ENCODE results near the gene ABCB7.
"Not testable (repeated sequence)": the region's sequence is repeated elsewhere in the genome, so short reads cannot be mapped to it uniquely, and the experiment has no call there.

The ABCB7 gene

DNA sequence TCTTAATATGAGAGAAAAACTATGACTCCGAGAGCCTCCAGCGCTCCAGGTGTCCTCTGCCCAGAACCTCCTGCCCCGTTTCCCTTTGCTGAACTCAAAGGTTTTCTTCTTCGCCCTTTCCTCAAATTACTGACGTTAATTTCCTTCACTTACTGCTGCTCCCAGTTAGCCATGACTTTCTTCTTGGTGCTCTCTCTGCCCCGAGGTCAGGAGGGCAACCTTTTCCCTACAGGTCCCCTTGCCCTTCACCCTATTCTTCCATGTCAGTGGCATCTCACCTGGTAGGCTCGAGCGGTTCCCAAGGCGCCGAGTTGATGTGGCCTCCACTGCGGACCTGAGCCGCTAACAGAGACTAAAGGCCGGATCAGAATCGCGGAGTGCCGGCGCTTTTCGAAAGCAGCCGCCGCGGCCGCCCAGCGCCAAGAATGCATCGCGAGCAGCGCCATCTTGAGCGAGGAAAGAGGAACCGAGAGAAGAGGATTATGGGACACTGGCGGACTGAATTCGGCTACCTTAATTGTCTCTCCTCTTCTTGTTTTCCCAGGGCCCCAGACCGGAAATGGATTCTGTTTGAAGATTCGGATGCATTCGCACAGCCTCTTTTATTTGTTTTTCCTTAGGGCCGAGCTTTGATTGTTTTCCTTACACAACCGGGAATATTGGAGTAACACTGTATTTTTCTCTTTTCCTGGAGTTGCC, at the start of gene ABCB7:
TSS of gene ABCB7 (minus strand) at position 457 of the 699 bp plus-strand sequence. CDS start at position 446, 11 bp downstream.
- peak; percentile 10 to 31 (median 24) for DNase-seq (ENCODE audit: low read depth in 3 of 3)

DNA sequence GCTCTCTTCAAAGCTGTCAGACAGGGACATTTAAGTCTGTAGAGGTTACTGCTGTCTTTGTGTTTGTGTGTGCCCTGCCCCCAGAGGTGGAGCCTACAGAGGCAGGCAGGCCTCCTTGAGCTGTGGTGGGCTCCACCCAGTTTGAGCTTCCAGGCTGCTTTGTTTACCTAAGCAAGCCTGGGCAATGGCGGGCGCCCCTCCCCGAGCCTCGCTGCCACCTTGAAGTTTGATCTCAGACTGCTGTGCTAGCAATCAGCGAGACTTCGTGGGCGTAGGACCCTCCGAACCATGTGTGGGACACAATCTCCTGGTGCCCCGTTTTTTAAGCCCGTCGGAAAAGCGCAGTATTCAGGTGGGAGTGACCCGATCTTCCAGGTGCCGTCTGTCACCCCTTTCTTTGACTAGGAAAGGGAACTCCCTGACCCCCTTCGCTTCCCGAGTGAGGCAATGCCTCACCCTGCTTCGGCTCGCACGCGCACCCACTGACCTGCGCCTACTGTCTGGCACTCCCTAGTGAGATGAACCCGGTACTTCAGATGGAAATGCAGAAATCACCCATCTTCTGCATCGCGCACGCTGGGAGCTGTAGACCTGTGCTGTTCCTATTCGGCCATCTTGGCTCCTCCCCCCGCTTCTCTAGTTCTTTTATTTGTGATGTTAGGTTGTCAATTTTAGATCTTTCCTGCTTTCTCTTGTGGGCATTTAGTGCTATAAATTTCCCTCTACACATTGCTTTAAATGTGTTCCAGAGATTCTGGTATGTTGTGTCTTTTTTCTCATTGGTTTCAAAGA, 32.5 kb upstream of the ABCB7 start:
- DNase-seq (ENCODE audit: low read depth in 3 of 3), result not testable (repeated sequence)

DNA sequence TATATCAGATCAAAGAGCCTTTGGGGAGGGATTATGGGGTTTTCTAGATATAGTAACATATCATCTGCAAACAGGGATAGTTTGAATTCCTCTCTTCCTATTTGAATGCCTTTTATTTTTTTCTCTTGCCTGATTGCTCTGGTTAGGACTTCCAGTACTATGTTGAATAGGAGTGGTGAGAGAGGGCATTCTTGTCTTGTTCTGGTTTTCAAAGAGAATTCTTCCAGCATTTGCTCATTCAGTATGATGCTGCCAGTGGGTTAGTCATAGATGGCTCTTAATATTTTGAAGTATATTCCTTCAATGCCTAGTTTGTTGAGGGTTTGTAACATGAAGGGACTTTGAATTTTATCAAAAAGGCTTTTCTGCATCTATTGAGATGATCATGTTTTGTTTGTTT, 25.6 kb upstream of the ABCB7 start:
- no peak for DNase-seq (ENCODE audit: low read depth in 3 of 3)

DNA sequence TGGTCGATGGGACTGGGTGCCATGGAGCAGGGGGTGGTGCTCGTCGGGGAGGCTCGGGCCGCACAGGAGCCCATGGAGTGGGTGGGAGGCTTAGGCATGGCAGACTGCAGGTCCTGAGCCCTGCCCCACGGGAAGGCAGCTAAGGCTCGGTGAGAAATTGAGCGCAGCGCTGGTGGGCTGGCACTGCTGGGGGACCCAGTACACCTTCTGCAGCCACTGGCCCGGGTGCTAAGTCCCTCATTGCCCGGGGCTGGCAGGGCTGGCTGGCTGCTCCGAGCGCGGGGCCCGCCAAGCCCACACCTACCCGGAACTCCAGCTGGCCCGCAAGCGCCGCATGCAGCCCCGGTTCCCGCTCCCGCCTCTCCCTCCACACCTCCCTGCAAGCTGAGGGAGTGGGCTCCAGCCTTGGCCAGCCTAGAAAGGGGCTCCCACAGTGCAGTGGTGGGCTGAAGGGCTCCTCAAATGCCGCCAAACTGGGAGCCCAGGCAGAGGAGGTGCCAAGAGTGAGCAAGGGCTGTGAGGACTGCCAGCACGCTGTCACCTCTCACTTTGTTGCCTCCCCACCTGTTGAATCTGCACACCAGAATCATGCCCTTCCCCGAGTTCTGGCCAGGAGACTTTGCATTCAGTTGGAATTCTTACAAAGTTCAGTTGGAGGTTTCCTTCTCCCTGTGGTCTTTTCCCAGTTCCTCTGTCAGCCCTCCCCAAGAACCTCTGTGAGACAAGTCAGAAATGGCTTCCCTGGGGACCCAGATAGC, 23.6 kb upstream of the ABCB7 start:
- not testable (repeated sequence) for DNase-seq (ENCODE audit: low read depth in 3 of 3)

DNA sequence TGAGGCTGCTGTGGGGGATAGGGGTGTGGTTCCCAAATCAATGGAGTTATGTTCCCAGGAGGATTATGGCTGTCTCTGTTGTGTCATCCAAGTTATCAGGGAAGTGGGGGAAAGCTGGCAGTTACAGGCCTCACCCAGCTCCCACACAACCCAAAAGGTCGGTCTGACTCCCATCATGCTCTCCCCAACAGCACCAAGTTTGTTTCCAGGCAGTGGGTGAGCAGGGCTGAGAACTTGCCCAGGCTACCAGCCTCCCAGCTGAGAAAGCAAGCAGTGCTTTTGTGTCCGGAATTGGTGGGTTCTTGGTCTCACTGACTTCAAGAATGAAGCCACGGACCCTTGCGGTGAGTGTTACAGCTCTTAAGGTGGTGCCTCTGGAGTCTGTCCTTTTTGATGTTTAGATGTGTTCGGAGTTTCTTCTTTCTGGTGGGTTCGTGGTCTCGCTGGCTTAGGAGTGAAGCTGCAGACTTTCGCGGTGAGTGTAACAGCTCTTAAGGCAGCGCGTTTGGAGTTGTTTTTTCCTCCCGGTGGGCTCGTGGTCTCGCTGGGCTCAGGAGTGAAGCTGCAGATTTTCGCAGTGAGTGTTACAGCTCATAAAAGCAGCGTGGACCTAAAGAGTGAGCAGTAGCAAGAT, 16.3 kb upstream of the ABCB7 start:
- not testable (repeated sequence) for DNase-seq (ENCODE audit: low read depth in 3 of 3)

DNA sequence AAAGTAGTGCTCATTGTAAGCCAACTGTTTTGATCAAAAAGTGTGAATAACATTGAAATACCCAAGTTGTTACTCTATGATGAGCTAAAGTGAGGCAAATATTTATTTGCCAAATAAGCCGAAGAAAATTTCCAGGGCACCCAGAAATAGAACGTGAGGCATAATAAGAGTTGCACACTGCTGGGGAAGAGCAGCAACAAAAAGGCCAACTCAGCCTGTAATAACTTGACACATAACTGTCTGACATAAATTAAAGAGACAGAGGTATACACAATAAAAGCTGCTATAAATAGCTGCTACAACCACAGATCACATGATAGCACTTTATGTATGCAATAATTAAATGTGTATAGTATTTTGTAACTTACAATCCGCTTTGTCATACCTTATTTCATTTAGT, 2.0 kb upstream of the ABCB7 start:
- DNase-seq (ENCODE audit: low read depth in 3 of 3), result no peak

DNA sequence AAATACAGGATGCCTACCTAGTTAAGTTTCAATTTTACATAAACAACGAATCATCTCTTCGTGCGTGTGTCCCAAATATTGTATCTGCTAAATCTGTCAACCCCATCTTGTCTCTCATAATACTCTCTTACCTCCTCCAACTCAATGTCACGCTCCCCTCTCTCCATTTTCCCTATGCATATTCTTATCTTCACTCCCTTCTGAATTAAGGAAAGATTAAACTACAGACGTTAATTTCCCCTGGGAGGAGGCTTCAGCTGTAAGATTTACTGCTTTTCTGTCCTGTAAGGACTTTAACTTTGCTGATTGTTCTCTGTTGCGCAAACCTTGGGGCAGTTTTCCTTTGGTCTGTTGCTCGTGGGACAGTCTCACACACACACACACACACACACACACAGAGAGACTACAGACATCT, 455 bp upstream of the ABCB7 start:
- no peak for DNase-seq (ENCODE audit: low read depth in 3 of 3)

DNA sequence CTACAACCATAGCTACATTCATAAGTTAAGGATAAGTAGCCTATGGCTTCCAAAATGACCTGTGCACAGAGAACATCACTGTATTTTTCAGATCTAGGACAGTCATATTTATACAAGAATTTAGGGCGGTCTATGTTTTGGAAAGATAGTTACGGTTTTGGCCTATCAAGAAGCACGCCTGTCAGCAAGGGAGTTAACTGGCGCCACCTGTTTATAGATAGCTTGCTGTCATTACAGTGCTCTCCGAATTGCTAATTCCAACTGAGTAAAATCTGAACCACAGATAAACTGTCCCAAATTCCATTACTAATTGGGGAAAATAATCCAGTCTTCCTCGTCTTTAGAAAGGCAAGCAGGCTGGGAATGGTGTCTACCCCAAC, 646 bp downstream of the ABCB7 start:
- DNase-seq (ENCODE audit: low read depth in 3 of 3), result no peak

DNA sequence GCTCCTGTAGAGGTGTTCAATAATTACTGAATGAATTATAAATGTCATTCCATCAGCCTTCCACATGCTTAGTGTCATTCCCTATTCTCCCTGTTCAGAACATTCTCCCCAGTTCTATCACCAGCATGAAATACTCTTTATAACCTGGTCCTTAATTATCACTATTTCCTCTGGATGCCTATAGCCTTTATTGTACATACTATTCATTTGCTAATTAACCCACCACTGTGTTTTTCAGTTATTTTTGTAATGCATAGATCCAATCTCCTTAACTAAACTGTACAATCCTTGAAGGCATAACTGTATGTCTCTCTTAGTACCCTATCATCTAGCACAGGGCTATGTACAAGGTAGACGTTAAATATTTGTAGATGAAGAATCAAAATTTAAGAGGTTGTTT, 1.2 kb downstream of the ABCB7 start:
- no peak for DNase-seq (ENCODE audit: low read depth in 3 of 3)

DNA sequence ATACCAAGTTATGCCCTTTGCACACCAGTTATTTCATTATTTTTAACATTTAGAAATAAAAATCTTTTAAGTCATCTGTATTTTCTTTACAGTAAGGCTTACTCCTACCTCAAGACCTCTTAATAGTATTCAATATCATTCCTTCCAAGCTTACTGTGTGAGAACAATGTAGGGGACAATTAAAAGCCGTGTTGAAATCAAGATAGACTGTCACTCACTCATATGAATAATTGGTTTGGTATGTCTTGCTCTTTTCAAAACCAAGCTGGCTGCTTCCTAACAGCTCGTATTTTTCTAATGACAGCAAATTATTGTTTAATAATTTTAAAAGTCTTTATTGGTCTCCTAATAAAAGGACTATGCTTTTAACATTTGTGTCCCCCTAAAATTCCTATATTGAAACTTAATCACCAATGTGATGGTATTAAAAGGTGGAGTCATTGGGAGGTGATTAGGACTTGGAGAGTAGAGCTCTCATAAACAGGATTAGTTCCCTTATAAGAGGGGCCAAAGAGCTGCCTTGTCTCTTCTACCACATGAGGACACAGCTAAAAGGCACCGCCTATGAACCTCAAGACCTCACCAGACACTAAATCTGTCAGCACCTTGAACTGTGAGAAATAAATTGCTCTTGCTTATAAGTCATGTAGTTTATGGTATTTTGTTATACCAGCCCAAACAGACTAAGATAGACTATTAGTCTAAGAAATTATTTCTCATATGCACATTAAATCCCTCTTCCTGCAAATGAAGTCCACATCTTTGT, 4.1 kb downstream of the ABCB7 start:
- no peak for DNase-seq (ENCODE audit: low read depth in 3 of 3)

DNA sequence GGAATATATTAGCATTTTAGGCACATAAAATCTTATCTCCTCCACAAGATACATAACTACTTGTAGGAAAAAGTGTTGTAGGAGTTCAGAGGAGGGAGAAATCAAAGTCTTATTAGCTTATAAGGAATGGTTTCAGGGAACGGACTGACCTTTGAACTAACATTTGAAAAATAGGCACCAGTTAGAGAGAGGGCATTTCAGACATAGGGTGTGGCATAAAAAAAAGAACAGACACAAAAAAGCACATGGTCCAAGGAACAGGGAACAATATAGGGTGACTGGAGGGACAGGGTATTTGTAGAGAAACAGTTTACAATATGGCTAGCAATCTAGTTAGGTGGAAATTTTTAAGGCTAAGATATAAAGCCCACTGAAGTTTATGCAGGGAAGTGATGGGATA, 6.4 kb downstream of the ABCB7 start:
- DNase-seq (ENCODE audit: low read depth in 3 of 3), result no peak

DNA sequence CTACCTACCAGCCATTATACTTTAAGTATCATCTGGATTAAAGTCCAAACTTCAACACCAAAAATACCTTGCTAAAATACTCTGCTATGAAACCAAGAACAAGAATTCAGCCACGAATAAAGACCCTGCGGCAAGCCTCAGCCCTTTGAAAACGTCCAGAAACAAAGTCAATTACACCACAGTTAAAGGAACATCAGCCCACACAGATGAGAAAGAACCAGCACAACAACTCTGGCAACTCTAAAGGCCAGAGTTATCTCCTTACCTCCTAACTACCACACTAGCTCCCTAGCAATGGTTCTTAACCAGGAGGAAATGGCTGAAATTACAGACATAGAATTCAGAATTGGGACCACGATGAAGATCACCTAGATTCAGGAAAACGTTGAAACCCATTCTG, 23.4 kb downstream of the ABCB7 start:
- DNase-seq (ENCODE audit: low read depth in 3 of 3), result no peak

DNA sequence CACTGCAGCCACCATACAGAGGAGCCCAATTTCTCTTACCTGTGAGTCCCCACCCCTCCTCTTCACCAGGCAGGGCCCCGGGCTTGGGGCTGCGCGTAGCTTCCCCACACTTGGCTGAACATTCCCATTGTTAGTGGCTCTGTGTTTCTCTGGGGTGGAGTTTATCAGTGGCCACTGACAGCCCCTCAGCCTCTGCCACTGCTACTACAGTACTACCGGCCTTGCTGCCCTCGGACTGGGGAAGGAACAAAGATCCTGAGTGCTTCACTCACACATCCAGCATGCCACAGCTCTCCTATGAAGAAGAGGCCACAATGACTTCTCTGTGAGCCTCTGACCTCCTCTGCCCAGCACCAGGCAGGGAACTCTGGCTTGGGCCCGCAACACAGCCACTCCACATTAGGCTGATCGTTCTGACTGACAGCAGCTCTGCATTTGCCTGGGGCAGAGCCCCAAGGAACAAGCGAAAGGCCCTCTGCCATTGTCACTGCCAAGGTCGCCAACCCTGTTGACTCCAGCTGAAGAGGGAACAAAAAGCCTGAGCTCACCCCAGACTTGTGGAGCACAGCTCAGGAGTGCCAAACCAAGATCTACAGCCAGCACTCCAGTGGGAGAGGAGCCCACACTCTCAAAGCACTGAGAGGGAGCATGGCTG, 24.0 kb downstream of the ABCB7 start:
- DNase-seq (ENCODE audit: low read depth in 3 of 3), result no peak

DNA sequence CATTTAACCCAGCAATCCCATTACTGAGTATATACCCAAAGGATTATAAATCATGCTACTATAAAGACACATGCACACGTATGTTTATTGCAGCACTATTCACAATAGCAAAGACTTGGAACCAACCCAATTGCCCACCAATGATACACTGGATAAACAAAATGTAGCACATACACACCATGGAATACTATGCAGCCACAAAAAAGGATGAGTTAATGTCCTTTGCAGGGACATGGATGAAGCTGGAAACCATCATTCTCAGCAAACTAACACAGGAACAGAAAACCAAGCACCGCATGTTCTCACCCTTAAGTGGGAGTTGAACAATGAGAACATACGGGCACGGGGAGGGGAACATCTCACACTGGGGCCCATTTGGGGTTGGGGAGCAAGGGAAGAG, 27.0 kb downstream of the ABCB7 start:
- DNase-seq (ENCODE audit: low read depth in 3 of 3), result not testable (repeated sequence)

DNA sequence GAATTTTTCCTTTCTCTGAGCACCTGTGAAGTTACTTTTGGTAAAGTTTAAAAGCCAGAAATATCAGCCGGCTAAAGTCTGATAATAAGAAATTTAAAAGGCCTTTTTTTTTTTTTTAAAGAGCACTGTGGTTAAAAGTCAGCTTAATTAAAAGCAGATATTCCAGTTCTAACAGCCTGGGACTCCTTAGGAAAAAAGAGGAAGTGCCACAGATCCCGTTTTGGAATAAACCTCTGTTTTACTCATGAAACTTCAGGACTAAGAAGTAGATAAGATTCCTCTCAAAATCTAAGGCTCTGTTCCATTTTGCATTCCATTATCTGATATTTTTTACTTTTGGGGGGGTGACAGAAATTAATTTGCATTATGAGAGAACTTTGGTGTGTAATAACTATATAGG, 37.8 kb downstream of the ABCB7 start:
- DNase-seq (ENCODE audit: low read depth in 3 of 3), result no peak

DNA sequence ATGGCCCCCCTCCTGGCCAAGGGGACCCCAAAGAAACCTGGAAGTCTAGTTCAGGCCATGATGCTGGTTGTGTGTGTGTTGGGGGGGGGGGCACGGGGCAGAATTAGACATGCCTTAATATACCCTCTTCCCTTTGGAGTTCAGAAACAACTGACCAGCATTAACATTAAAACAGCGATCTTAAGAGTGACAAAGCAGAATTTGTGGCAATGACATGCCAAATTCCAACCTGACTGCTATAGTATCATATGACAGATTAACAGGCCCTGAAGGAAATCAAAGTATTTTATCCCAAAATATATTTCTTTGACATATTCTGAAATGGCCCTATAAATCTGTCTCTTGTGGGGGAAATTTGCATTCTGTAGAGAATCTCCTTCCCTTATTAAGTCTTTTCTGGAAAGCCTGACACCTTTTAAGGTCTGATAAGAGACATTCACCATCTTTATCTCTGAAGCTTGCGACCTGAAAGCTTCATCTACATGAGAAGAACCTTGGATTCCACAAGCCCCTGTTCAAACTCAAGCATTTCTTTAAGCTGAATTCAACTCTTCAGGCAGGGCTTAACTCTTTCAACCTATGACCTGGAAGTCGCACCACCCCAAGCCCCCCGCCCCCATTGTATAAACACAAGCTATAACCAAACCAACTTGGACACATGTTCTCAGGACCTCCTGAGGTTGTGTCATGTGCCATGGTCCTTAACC, 40.2 kb downstream of the ABCB7 start:
- DNase-seq (ENCODE audit: low read depth in 3 of 3), result no peak

DNA sequence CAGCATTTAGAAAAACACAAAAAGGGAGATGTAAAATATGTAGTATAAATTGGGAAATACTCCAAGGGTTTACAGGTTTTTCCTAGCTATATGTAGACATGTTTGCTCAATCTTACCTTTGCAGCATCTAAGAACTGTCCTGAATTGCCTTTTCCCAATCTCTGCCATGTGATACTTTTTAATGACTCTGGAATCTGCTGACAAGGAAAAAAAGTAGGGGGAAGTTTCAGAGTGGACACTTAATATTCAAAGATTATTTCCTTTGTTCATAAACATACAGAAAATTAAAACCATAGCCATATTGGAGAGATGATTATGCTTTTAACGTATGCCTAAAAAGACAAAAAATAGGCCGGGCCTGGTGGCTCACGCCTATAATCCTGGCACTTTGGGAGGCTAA, 41.4 kb downstream of the ABCB7 start:
- DNase-seq (ENCODE audit: low read depth in 3 of 3), result no peak

DNA sequence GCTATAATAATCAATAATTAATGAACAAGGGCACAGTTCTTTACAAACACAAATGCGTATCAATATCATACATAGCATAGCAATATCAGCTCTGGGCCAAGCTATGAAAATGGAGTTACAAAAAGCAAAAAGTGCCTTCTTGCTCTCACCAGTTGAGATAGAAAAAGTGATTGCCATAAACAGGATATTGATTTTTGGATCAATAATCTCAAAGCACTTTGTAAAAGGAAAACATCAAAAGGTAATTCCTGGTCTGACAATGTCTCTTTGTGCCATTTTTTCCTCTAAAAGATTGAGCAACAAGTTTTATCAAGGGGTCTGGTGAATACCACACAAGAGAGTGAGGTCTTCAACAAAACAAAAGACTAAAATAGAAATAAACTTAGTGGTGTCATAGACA, 42.4 kb downstream of the ABCB7 start:
- DNase-seq (ENCODE audit: low read depth in 3 of 3), result no peak

DNA sequence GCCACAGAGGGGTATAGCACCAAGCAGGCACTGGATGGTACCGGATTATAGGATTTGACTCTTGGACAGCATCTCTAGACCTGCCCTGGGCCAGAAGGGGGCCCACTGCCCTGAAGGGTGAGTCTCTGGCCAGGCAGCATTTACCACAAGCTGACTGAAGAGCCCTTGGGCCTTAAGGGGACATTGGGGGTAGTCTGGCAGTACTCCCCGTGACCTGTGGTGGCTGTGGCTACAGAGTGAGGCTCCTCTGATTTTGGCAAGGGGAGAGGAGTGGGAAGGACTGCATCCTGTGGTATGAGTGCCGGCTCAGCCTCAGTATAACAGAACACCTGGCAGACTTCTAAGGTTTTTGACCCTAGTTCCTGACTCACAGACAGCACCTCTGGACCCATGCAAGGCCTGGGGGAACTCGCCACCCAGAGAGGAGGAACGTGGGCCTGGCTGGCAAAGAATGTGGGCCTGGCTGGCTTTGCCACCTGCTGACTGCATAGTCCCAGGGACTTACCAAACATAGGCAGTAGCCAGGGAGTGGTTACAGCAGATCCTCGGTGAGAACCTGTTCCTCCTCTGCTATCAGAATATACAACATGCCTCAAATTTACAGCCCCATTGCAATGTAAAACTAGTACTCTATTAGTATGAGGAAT, 48.1 kb downstream of the ABCB7 start:
- no peak for DNase-seq (ENCODE audit: low read depth in 3 of 3)

DNA sequence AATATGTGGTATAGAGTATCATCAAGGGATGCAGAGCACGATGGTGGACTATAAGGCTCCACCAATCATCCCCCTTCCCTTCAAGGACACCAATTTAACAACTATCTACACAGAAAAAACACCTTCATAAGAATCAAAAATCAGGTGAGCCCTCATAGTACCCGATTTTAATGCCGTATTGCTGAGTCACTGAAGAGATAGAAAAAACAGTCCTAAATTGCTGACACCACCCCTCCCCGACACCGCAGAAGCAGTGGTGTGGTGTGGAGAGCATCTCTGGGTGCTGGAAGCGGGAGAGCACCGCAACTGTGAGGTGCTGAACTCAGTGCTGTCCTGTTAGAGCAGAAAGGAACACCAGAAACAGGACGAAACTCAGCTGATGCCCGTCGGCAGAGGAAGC, 49.3 kb downstream of the ABCB7 start:
- DNase-seq (ENCODE audit: low read depth in 3 of 3), result no peak

Data from stimulated activated CD4-positive, alpha-beta T cell treated with anti-CD3 and anti-CD28 coated beads, TNF-alpha, amount 100 ng/mL, for 48 hours (primary cell).